HepG2 (cell line): ENCODE measurements around the gene NPHP4.

Experiments used
- TCF12 ChIP-seq, 2 experiments: fragments of 450-650 bp in 1 of 2; sonication (generic) in 1 of 2; formaldehyde crosslinking in 1 of 2; IDR thresholded peaks; 2 replicates each; pipeline versions ENCODE4 v1.6.1 to v1.8.0; 2017 to 2022; ENCODE audit warnings: antibody characterized with exemption in 1 of 2, mild to moderate bottlenecking in 1 of 2, missing genetic modification reagents in 1 of 2, moderate library complexity in 1 of 2
- TGIF2 ChIP-seq: IDR thresholded peaks from 2 replicates; pipeline ENCODE4 v1.6.1; 2016; ENCODE audit warnings: control low read depth, missing compliant biosample characterization
- ZNF274 ChIP-seq: sonication (generic); formaldehyde crosslinking; IDR thresholded peaks from 2 replicates; pipeline ENCODE4 v1.5.1; 2020; ENCODE audit warnings: mild to moderate bottlenecking, missing genetic modification reagents
- TF ChIP-seq, protein P1 (sequence below): sonication (generic); formaldehyde crosslinking; IDR thresholded peaks from 2 replicates; pipeline ENCODE4 v1.4.0; 2020; ENCODE audit warnings: missing genetic modification reagents

DNA sequence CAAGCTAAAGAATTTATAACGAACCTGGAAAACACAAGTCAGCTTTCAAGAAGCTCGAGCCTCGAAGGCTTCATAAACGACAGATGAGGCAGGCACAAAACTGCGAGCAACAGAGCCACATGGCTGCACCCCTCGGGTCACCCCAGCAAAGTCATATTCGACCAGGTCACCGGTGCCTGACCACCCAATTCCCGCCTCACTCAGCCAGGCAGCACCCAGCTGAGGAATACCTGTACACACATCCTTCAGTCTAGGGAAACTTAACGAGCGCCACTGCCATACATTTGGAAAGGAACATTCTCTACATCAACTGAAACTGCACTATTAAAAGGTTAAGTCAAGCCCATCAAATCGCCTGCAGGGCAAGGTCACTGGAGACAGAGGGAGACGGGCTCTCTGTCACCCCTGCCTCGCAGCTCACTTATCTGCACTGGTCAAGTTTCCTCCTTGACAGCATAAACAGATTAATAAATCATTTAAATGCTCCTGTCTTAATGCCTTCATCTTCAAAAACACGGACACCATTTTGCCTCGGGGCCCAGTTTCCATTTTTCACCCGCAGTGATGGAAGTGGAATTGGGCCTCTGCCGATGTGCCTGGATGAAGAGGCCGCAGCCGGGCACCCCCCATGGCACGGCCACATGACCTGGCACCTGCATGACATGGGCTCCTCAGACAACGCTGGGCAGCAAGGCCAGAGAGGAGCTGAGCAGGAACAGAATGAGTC, 20.6 kb downstream of the NPHP4 start:
- TF ChIP-seq TGIF2 (CRISPR knock-in tag) (no peak), ZNF274 (CRISPR knock-in tag) (no peak), TCF12 (IDR thresholded peaks at IDR 0.05) (no peak), TCF12 (CRISPR knock-in tag; IDR thresholded peaks at IDR 0.05) (no peak)
- TF ChIP-seq, protein P1, sequence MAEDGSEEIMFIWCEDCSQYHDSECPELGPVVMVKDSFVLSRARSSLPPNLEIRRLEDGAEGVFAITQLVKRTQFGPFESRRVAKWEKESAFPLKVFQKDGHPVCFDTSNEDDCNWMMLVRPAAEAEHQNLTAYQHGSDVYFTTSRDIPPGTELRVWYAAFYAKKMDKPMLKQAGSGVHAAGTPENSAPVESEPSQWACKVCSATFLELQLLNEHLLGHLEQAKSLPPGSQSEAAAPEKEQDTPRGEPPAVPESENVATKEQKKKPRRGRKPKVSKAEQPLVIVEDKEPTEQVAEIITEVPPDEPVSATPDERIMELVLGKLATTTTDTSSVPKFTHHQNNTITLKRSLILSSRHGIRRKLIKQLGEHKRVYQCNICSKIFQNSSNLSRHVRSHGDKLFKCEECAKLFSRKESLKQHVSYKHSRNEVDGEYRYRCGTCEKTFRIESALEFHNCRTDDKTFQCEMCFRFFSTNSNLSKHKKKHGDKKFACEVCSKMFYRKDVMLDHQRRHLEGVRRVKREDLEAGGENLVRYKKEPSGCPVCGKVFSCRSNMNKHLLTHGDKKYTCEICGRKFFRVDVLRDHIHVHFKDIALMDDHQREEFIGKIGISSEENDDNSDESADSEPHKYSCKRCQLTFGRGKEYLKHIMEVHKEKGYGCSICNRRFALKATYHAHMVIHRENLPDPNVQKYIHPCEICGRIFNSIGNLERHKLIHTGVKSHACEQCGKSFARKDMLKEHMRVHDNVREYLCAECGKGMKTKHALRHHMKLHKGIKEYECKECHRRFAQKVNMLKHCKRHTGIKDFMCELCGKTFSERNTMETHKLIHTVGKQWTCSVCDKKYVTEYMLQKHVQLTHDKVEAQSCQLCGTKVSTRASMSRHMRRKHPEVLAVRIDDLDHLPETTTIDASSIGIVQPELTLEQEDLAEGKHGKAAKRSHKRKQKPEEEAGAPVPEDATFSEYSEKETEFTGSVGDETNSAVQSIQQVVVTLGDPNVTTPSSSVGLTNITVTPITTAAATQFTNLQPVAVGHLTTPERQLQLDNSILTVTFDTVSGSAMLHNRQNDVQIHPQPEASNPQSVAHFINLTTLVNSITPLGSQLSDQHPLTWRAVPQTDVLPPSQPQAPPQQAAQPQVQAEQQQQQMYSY (CRISPR knock-in tag): no peak
